Mammary epithelial cell (primary cell): Measurements from ENCODE around the gene PLPP4.

Experiments used
- CTCF ChIP-seq, 2 donors: IDR thresholded peaks in 1 of 2; conservative IDR thresholded peaks in 1 of 2; 2 replicates each; pipeline ENCODE4 v1.5.1; 2011 to 2012; ENCODE audit warnings: inconsistent platforms in 2 of 2, low read length in 2 of 2, mild to moderate bottlenecking in 2 of 2, control low read depth in 1 of 2, low read depth in 1 of 2; ENCODE audit not compliant: insufficient read depth in 1 of 2; ENCODE audit errors: extremely low read depth in 1 of 2
- EZH2 ChIP-seq: IDR thresholded peaks from 2 replicates; pipeline ENCODE4 v1.6.1; 2012; ENCODE audit warnings: low read length, inconsistent platforms, borderline replicate concordance

- TF ChIP-seq CTCF (conservative IDR thresholded peaks at IDR 0.05 in 1 of 2, IDR thresholded peaks at IDR 0.05 in 1 of 2; ENCODE audit: extremely low read depth in 1 of 2, insufficient read depth in 1 of 2, low read depth in 1 of 2, low read length in 2 of 2) (no peak), EZH2 (no peak)
Observed at GRCh38 chr10:120632942-120633341, 175.9 kb downstream of the PLPP4 start.
